Measurements from ENCODE around the gene BRD9. TPM values are rescaled to one million over a fixed set of nuclear protein-coding genes. Genes with fewer than 3 reads are reported as not detected.
A peak's percentile ranks its signal among the peaks of the same experiment; 100 is the strongest.
"Not testable (repeated sequence)": the region's sequence is repeated elsewhere in the genome, so short reads cannot be mapped to it uniquely, and the experiment has no call there.

The BRD9 gene
- total RNA-seq, 2 donors from 2014 or later = 50.6 to 54.7 TPM

GRCh38 chr5:918717-919116 is 26.1 kb upstream of the BRD9 start:
- H3K36me3 Mint-ChIP-seq (ENCODE audit: insufficient read depth in 2 of 2); H3K27ac Mint-ChIP-seq; DNase-seq; H3K27me3 Mint-ChIP-seq (ENCODE audit: low read depth); H3K9me3 Mint-ChIP-seq; H3K4me3 Mint-ChIP-seq; ATAC-seq (replicated peaks in 1 of 2); H3K4me1 Mint-ChIP-seq (ENCODE audit: low read depth): not testable (repeated sequence)

- Mint-ChIP-seq H3K36me3 (ENCODE audit: insufficient read depth in 2 of 2) (peaks cover 9 to 23% of the 10 kb centered on the region in 2 donors), H3K27ac (no peak overlapping the region), H3K4me3 (no peak overlapping the region), H3K27me3 (ENCODE audit: low read depth) (no peaks in the 10 kb centered on the region), H3K4me1 (ENCODE audit: low read depth) (peaks cover 16% of the 10 kb centered on the region), H3K9me3 (no peaks in the 10 kb centered on the region)
- DNase-seq = no peak
- no peak for ATAC-seq (replicated peaks in 1 of 2)
These were observed 24.1 kb upstream of the BRD9 start for GRCh38 chr5:916441-917293.

GRCh38 chr5:915946-916345 is 23.3 kb upstream of the BRD9 start:
- H3K4me1 Mint-ChIP-seq (ENCODE audit: low read depth) = peaks cover 20% of the 10 kb centered on the region
- peaks cover 9 to 25% of the 10 kb centered on the region in 2 donors for H3K36me3 Mint-ChIP-seq (ENCODE audit: insufficient read depth in 2 of 2)
- H3K27ac Mint-ChIP-seq = no peak overlapping the region
- ATAC-seq (replicated peaks in 1 of 2) (no peak), DNase-seq (no peak)
- no peaks in the 10 kb centered on the region for H3K9me3 Mint-ChIP-seq
- H3K4me3 Mint-ChIP-seq = no peak overlapping the region
- H3K27me3 Mint-ChIP-seq (ENCODE audit: low read depth) = no peaks in the 10 kb centered on the region

DNA sequence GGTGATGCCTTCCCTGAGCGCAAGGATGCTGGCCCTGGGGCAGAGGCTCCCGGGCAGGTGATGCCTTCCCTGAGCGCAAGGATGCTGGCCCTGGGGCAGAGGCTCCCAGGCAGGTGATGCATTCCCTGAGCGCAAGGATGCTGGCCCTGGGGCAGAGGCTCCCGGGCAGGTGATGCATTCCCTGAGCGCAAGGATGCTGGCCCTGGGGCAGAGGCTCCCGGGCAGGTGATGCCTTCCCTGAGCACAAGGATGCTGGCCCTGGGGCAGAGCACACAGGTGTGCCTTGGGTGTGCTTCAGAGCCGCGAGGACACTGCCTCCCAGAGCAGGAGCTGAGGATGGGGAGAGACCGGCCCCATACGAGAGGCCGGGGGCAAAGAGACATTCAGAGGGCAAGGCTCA is 22.7 kb upstream of the BRD9 start:
- H3K27me3 Mint-ChIP-seq (ENCODE audit: low read depth); H3K9me3 Mint-ChIP-seq; H3K4me3 Mint-ChIP-seq; ATAC-seq (replicated peaks in 1 of 2); DNase-seq; H3K27ac Mint-ChIP-seq: not testable (repeated sequence)
- peaks cover 9 to 29% of the 10 kb centered on the region in 2 donors for H3K36me3 Mint-ChIP-seq (ENCODE audit: insufficient read depth in 2 of 2)
- peaks cover 21% of the 10 kb centered on the region for H3K4me1 Mint-ChIP-seq (ENCODE audit: low read depth)

- ATAC-seq (replicated peaks in 1 of 2) (no peak), DNase-seq (no peak)
- Mint-ChIP-seq H3K4me1 (ENCODE audit: low read depth) (peaks cover 21% of the 10 kb centered on the region), H3K36me3 (ENCODE audit: insufficient read depth in 2 of 2) (peaks cover 9 to 29% of the 10 kb centered on the region in 2 donors), H3K4me3 (no peak overlapping the region), H3K9me3 (no peaks in the 10 kb centered on the region), H3K27me3 (ENCODE audit: low read depth) (no peaks in the 10 kb centered on the region), H3K27ac (no peak overlapping the region)
These were observed 22.0 kb upstream of the BRD9 start for GRCh38 chr5:914612-915011.

- H3K36me3 Mint-ChIP-seq (ENCODE audit: insufficient read depth in 2 of 2) = peaks cover 9 to 29% of the 10 kb centered on the region in 2 donors
- no peak overlapping the region for H3K27ac Mint-ChIP-seq
- no peaks in the 10 kb centered on the region for H3K27me3 Mint-ChIP-seq (ENCODE audit: low read depth)
- H3K4me1 Mint-ChIP-seq (ENCODE audit: low read depth) = peaks cover 21% of the 10 kb centered on the region
- H3K9me3 Mint-ChIP-seq = no peaks in the 10 kb centered on the region
- ATAC-seq (replicated peaks in 1 of 2) (no peak), DNase-seq (no peak)
- H3K4me3 Mint-ChIP-seq = no peak overlapping the region
These were observed 21.6 kb upstream of the BRD9 start for GRCh38 chr5:914174-914573.

DNA sequence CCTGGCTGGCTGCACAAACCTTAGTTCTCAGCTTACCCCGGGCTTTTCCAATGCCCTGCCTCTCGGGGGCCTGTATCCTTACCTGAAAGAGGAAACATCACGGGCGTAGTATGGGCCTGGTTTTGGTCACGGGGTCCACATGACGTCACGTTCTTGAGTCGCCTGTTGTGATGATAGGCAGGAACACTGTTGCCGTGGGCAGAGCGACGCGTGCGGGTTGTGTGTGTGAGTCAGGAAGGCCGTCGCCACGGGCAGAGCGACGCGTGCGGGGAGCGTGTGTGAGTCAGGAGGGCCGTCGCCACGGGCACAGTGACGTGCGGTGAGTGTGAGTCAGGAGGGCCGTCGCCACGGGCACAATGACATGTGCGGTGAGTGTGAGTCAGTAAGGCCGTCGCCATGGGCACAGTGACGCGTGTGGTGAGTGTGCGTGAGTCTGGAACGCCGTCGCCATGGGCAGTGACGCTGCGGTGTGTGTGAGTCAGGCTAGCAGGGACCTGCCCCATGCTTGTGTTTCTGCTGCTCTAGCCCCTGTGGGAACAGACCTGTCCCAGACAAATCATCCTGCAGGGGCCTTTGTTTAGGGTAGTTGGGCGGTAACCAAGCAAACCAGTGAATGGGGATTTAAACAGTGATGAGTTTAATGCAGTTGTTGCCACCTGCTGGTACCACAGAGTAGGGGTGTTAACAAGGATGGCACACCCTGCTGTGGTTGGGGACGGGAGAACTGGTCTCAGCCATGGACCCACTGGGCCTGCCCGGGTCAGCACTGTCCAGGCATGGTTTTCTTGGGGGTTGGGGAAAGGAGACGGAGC is 19.9 kb upstream of the BRD9 start:
- peaks cover 21% of the 10 kb centered on the region for H3K4me1 Mint-ChIP-seq (ENCODE audit: low read depth)
- peak; percentile 82 to 86 for DNase-seq
- peaks cover 9 to 32% of the 10 kb centered on the region in 2 donors for H3K36me3 Mint-ChIP-seq (ENCODE audit: insufficient read depth in 2 of 2)
- H3K4me3 Mint-ChIP-seq = peak overlapping the region; percentile 23 to 45
- peak overlapping the region; percentile 81 for H3K27ac Mint-ChIP-seq
- no peaks in the 10 kb centered on the region for H3K27me3 Mint-ChIP-seq (ENCODE audit: low read depth)
- H3K9me3 Mint-ChIP-seq = no peaks in the 10 kb centered on the region
- ATAC-seq (replicated peaks in 1 of 2) = peak; percentile 96 to 97

- Mint-ChIP-seq H3K36me3 (ENCODE audit: insufficient read depth in 2 of 2) (peaks cover 9 to 32% of the 10 kb centered on the region in 2 donors), H3K27ac (no peak overlapping the region)
- ATAC-seq (replicated peaks in 1 of 2) = no peak
These were observed 19.0 kb upstream of the BRD9 start for GRCh38 chr5:911601-912000.

GRCh38 chr5:910769-911160 is 18.2 kb upstream of the BRD9 start:
- no peak overlapping the region for H3K27ac Mint-ChIP-seq
- no peaks in the 10 kb centered on the region for H3K9me3 Mint-ChIP-seq
- peaks cover 21% of the 10 kb centered on the region for H3K4me1 Mint-ChIP-seq (ENCODE audit: low read depth)
- H3K27me3 Mint-ChIP-seq (ENCODE audit: low read depth) = no peaks in the 10 kb centered on the region
- no peak overlapping the region for H3K4me3 Mint-ChIP-seq
- ATAC-seq (replicated peaks in 1 of 2) (no peak), DNase-seq (no peak)
- peaks cover 9 to 32% of the 10 kb centered on the region in 2 donors for H3K36me3 Mint-ChIP-seq (ENCODE audit: insufficient read depth in 2 of 2)

More at GRCh38 chr5:911601-912000, 19.0 kb upstream of the BRD9 start:
- H3K4me3 Mint-ChIP-seq = no peak overlapping the region
- H3K4me1 Mint-ChIP-seq (ENCODE audit: low read depth) = peaks cover 21% of the 10 kb centered on the region
- no peaks in the 10 kb centered on the region for H3K27me3 Mint-ChIP-seq (ENCODE audit: low read depth)
- H3K9me3 Mint-ChIP-seq = no peaks in the 10 kb centered on the region
- DNase-seq = no peak

- H3K4me3 Mint-ChIP-seq = no peak overlapping the region
- H3K27me3 Mint-ChIP-seq (ENCODE audit: low read depth) = no peaks in the 10 kb centered on the region
- H3K27ac Mint-ChIP-seq = no peak overlapping the region
- DNase-seq (no peak), ATAC-seq (replicated peaks in 1 of 2) (no peak)
- H3K4me1 Mint-ChIP-seq (ENCODE audit: low read depth) = peaks cover 21% of the 10 kb centered on the region
- H3K36me3 Mint-ChIP-seq (ENCODE audit: insufficient read depth in 2 of 2) = peaks cover 9 to 37% of the 10 kb centered on the region in 2 donors
- no peaks in the 10 kb centered on the region for H3K9me3 Mint-ChIP-seq
These were observed 17.6 kb upstream of the BRD9 start for GRCh38 chr5:909994-910768.

GRCh38 chr5:909086-909485 is 16.5 kb upstream of the BRD9 start:
- no peaks in the 10 kb centered on the region for H3K27me3 Mint-ChIP-seq (ENCODE audit: low read depth)
- H3K36me3 Mint-ChIP-seq (ENCODE audit: insufficient read depth in 2 of 2) = peaks cover 6 to 37% of the 10 kb centered on the region in 2 donors
- H3K9me3 Mint-ChIP-seq = no peaks in the 10 kb centered on the region
- ATAC-seq (replicated peaks in 1 of 2) (no peak), DNase-seq (no peak)
- H3K27ac Mint-ChIP-seq = no peak overlapping the region
- peaks cover 21% of the 10 kb centered on the region for H3K4me1 Mint-ChIP-seq (ENCODE audit: low read depth)
- H3K4me3 Mint-ChIP-seq = no peak overlapping the region

GRCh38 chr5:908172-908571 is 15.6 kb upstream of the BRD9 start:
- DNase-seq = no peak
- H3K9me3 Mint-ChIP-seq = no peaks in the 10 kb centered on the region
- no peak for ATAC-seq (replicated peaks in 1 of 2)
- H3K4me1 Mint-ChIP-seq (ENCODE audit: low read depth) = peaks cover 20% of the 10 kb centered on the region
- no peak overlapping the region for H3K27ac Mint-ChIP-seq
- no peaks in the 10 kb centered on the region for H3K27me3 Mint-ChIP-seq (ENCODE audit: low read depth)
- peaks cover 5 to 36% of the 10 kb centered on the region in 2 donors for H3K36me3 Mint-ChIP-seq (ENCODE audit: insufficient read depth in 2 of 2)
- H3K4me3 Mint-ChIP-seq = no peak overlapping the region

Measured in activated T-cell treated with anti-CD3 and anti-CD28 coated beads, Interleukin-2, amount 50 U/mL, for 72 hours (primary cell).